Right lobe of liver (tissue), 4 donors: Measurements from ENCODE around the gene TMED7.

ENCODE experiments used
- CTCF ChIP-seq, 4 donors: fragments of 200-600 bp in 3 of 4; fragments of 450-650 bp in 1 of 4; IDR thresholded peaks; one replicate each; pipeline versions ENCODE4 v1.5.1 to v1.8.0; 2016 to 2022; ENCODE audit warnings: antibody characterized with exemption in 4 of 4, mild to moderate bottlenecking in 2 of 4
- POLR2A ChIP-seq: fragments of 450-650 bp; IDR thresholded peaks from one replicate; pipeline ENCODE4 v1.6.1; 2017; ENCODE audit warnings: antibody characterized with exemption, mild to moderate bottlenecking
- donor health status: DM: no; HTN: no; CAD: no.
- donor health status: DM: no; HTN: no; CAD: no.
- donor health status: DM: no; HTN: yes; CAD: no.

DNA sequence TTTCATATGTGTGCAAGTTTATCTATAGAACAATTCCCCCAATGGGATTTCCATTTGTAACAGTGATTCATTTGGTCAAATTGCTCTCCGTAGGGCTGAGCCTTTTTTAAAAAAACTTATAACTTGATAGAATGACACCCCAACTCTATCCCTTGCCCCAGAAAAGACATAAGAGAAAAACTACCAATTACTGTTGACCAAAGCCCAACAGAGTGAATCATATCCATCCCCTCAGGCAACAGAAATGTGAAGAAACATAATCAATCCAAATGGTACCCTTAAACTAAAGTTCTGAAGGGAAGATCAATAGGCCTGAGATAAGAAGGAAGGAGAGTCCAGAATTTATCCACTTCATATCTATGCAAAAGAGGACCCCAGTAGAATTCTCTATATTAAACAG, 41.3 kb downstream of the TMED7 start:
- TF ChIP-seq CTCF (IDR thresholded peaks at IDR 0.05) (no peak), POLR2A (no peak)
